HG03139 (cell line): ENCODE results near the gene PIK3CB.

Experiments
- ATAC-seq: cut with Tn5 transposase; IDR thresholded peaks from one replicate; pipeline ENCODE4 v1.9.1; 2021; ENCODE audit not compliant: unreplicated experiment

Gene PIK3CB

GRCh38 chr3:138834596-138835396, at the start of gene PIK3CB:
TSS of gene PIK3CB (minus strand) at chr3:138834928. CDS start at chr3:138759343, 75,585 bp downstream.
- ATAC-seq, result peak; percentile 92

- no peak for ATAC-seq
These were observed 46.5 kb upstream of the PIK3CB start for GRCh38 chr3:138881233-138881632.

- ATAC-seq, result no peak
These were observed 45.0 kb upstream of the PIK3CB start for GRCh38 chr3:138879541-138880380.

GRCh38 chr3:138877226-138877625, 42.5 kb upstream of the PIK3CB start:
- ATAC-seq, result no peak

- ATAC-seq, result no peak
These were observed 41.3 kb upstream of the PIK3CB start for GRCh38 chr3:138875754-138876664.

GRCh38 chr3:138875096-138875753, 40.5 kb upstream of the PIK3CB start:
- ATAC-seq, result no peak

- ATAC-seq, result no peak
These were observed 38.9 kb upstream of the PIK3CB start for GRCh38 chr3:138873471-138874278.

GRCh38 chr3:138872632-138873031, 37.9 kb upstream of the PIK3CB start:
- ATAC-seq, result no peak

GRCh38 chr3:138867996-138868395, 33.3 kb upstream of the PIK3CB start:
- no peak for ATAC-seq

- ATAC-seq, result no peak
These were observed 29.0 kb upstream of the PIK3CB start for GRCh38 chr3:138863776-138864113.

GRCh38 chr3:138862924-138863775, 28.4 kb upstream of the PIK3CB start:
- no peak for ATAC-seq

GRCh38 chr3:138862531-138862923, 27.8 kb upstream of the PIK3CB start:
- no peak for ATAC-seq

GRCh38 chr3:138861798-138862197, 27.1 kb upstream of the PIK3CB start:
- ATAC-seq, result no peak

GRCh38 chr3:138856799-138857198, 22.1 kb upstream of the PIK3CB start:
- ATAC-seq, result no peak

GRCh38 chr3:138854940-138855339, 20.2 kb upstream of the PIK3CB start:
- no peak for ATAC-seq

- no peak for ATAC-seq
These were observed 19.5 kb upstream of the PIK3CB start for GRCh38 chr3:138854204-138854603.

GRCh38 chr3:138850151-138850550, 15.4 kb upstream of the PIK3CB start:
- ATAC-seq, result no peak

GRCh38 chr3:138849222-138849940, 14.7 kb upstream of the PIK3CB start:
- ATAC-seq, result no peak
